HEK293 (cell line): ENCODE results near the gene DENND4B.

ENCODE experiments used
- GLIS2 ChIP-seq: fragments of 450-650 bp; formaldehyde crosslinking; IDR thresholded peaks from 2 replicates; pipeline ENCODE4 v1.5.1; 2016; ENCODE audit warnings: missing biosample characterization, missing genetic modification characterization
- KLF10 ChIP-seq: fragments of 450-650 bp; IDR thresholded peaks from 2 replicates; pipeline ENCODE4 v1.5.1; 2018; ENCODE audit warnings: missing biosample characterization, mild to moderate bottlenecking, missing genetic modification characterization
- KLF16 ChIP-seq: fragments of 450-650 bp; formaldehyde crosslinking; IDR thresholded peaks from 2 replicates; pipeline ENCODE4 v1.5.1; 2017; ENCODE audit warnings: missing biosample characterization, missing genetic modification characterization
- KLF8 ChIP-seq: fragments of 450-650 bp; formaldehyde crosslinking; IDR thresholded peaks from 2 replicates; pipeline ENCODE4 v1.5.1; 2016; ENCODE audit warnings: missing biosample characterization, missing genetic modification characterization
- MZF1 ChIP-seq: fragments of 450-650 bp; formaldehyde crosslinking; IDR thresholded peaks from 2 replicates; pipeline ENCODE4 v1.5.1; 2017; ENCODE audit warnings: missing biosample characterization, missing genetic modification characterization, borderline replicate concordance
- TCF7L2 ChIP-seq: IDR thresholded peaks from 2 replicates; pipeline ENCODE4 v1.6.1; 2011; ENCODE audit warnings: low read depth, mild to moderate bottlenecking, inconsistent platforms, low read length, moderate library complexity, borderline replicate concordance
- ZNF112 ChIP-seq: fragments of 450-650 bp; formaldehyde crosslinking; IDR thresholded peaks from 2 replicates; pipeline ENCODE4 v1.5.0; 2017; ENCODE audit warnings: missing biosample characterization, missing genetic modification characterization
- ZNF121 ChIP-seq: fragments of 450-650 bp; formaldehyde crosslinking; IDR thresholded peaks from 2 replicates; pipeline ENCODE4 v1.5.1; 2016; ENCODE audit warnings: missing biosample characterization, missing genetic modification characterization
- ZNF175 ChIP-seq: fragments of 450-650 bp; formaldehyde crosslinking; IDR thresholded peaks from 2 replicates; pipeline ENCODE4 v1.5.1; 2016; ENCODE audit warnings: missing biosample characterization, missing genetic modification characterization
- ZNF202 ChIP-seq: fragments of 450-650 bp; formaldehyde crosslinking; IDR thresholded peaks from 2 replicates; pipeline ENCODE4 v1.5.1; 2016; ENCODE audit warnings: missing biosample characterization, missing genetic modification characterization, borderline replicate concordance
- ZNF221 ChIP-seq: fragments of 450-650 bp; formaldehyde crosslinking; IDR thresholded peaks from 2 replicates; pipeline ENCODE4 v1.5.1; 2017; ENCODE audit warnings: missing biosample characterization, missing genetic modification characterization, borderline replicate concordance
- ZNF23 ChIP-seq: fragments of 450-650 bp; formaldehyde crosslinking; IDR thresholded peaks from 2 replicates; pipeline ENCODE4 v1.5.1; 2016; ENCODE audit warnings: missing biosample characterization, missing genetic modification characterization, borderline replicate concordance
- ZNF335 ChIP-seq: fragments of 450-650 bp; formaldehyde crosslinking; conservative IDR thresholded peaks from 2 replicates; pipeline ENCODE4 v1.5.1; 2016; ENCODE audit warnings: missing biosample characterization, missing genetic modification characterization
- ZNF426 ChIP-seq: fragments of 450-650 bp; formaldehyde crosslinking; IDR thresholded peaks from 2 replicates; pipeline ENCODE4 v1.5.1; 2017; ENCODE audit warnings: missing biosample characterization, missing genetic modification characterization, mild to moderate bottlenecking, inconsistent platforms, moderate library complexity
- ZNF501 ChIP-seq: fragments of 450-650 bp; formaldehyde crosslinking; IDR thresholded peaks from 2 replicates; pipeline ENCODE4 v1.5.1; 2016; ENCODE audit warnings: missing biosample characterization, missing genetic modification characterization
- ZNF664 ChIP-seq: fragments of 450-650 bp; formaldehyde crosslinking; IDR thresholded peaks from 2 replicates; pipeline ENCODE4 v1.5.1; 2016; ENCODE audit warnings: missing biosample characterization, missing genetic modification characterization
- ZNF747 ChIP-seq: fragments of 450-650 bp; formaldehyde crosslinking; IDR thresholded peaks from 2 replicates; pipeline ENCODE4 v1.5.1; 2016; ENCODE audit warnings: missing biosample characterization, missing genetic modification characterization
- TF ChIP-seq, protein P1 (sequence below): fragments of 450-650 bp; formaldehyde crosslinking; IDR thresholded peaks from 2 replicates; pipeline ENCODE4 v1.5.1; 2016; ENCODE audit warnings: missing biosample characterization, missing genetic modification characterization
- TF ChIP-seq, protein P2 (sequence below): fragments of 450-650 bp; formaldehyde crosslinking; IDR thresholded peaks from 2 replicates; pipeline ENCODE4 v1.5.1; 2016; ENCODE audit warnings: missing biosample characterization, missing genetic modification characterization, borderline replicate concordance
- TF ChIP-seq, protein P3 (sequence below): fragments of 450-650 bp; formaldehyde crosslinking; IDR thresholded peaks from 2 replicates; pipeline ENCODE4 v1.5.1; 2017; ENCODE audit warnings: missing biosample characterization, missing genetic modification characterization
- TF ChIP-seq, protein P4 (sequence below): fragments of 450-650 bp; formaldehyde crosslinking; IDR thresholded peaks from 2 replicates; pipeline ENCODE4 v1.5.1; 2016; ENCODE audit warnings: missing biosample characterization, missing genetic modification characterization
- TF ChIP-seq, protein P5 (sequence below): fragments of 450-650 bp; formaldehyde crosslinking; IDR thresholded peaks from 2 replicates; pipeline ENCODE4 v1.5.1; 2017; ENCODE audit warnings: missing biosample characterization, mild to moderate bottlenecking, missing genetic modification characterization, moderate library complexity
- TF ChIP-seq, protein P6 (sequence below): fragments of 450-650 bp; formaldehyde crosslinking; optimal IDR thresholded peaks from 2 replicates; pipeline ENCODE3; 2016; ENCODE audit warnings: missing biosample characterization, mild to moderate bottlenecking, missing genetic modification characterization

DENND4B gene

DNA sequence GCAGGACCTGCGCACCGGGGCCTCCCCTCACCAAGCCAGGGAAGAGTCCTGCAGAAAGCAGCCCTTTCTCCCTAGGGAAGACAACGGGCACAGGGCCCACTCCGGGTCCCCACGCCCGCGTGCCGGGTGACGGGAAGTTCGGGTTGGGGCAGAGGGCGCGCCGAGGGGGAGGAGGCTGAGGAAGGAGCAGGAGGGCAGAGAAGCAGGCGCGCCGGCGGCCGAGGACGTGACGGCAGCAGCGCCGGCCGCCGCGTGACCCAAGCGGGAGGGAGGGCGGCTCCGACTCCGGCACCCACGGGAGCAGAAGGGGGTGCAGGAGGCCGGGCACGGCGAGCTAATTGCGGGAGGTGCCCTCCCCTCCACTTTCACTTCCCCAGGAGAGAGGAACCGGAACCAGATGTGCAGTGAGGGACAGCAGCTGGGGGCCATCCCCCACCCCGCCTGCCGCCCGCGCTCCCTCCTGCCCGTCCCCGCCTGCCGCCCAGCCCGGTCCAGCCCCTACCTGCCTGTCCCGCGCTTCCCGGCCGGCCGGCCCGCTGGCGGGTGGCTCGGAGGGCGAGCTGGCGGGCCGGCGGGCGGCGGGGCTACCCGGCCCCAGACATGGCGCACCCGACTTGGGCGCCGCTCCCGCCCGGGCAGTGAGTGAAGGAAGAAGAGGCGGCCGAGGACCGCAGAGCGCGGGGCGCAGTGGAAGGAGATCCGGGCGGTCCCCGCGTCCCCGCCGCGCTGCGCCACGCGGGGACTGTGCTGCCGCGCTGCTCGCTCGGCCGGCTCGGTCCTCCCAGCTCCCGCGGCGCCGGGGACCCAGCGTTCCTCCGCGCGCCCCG, 510 bp downstream of the DENND4B start (continued):
- TF ChIP-seq, protein P1, sequence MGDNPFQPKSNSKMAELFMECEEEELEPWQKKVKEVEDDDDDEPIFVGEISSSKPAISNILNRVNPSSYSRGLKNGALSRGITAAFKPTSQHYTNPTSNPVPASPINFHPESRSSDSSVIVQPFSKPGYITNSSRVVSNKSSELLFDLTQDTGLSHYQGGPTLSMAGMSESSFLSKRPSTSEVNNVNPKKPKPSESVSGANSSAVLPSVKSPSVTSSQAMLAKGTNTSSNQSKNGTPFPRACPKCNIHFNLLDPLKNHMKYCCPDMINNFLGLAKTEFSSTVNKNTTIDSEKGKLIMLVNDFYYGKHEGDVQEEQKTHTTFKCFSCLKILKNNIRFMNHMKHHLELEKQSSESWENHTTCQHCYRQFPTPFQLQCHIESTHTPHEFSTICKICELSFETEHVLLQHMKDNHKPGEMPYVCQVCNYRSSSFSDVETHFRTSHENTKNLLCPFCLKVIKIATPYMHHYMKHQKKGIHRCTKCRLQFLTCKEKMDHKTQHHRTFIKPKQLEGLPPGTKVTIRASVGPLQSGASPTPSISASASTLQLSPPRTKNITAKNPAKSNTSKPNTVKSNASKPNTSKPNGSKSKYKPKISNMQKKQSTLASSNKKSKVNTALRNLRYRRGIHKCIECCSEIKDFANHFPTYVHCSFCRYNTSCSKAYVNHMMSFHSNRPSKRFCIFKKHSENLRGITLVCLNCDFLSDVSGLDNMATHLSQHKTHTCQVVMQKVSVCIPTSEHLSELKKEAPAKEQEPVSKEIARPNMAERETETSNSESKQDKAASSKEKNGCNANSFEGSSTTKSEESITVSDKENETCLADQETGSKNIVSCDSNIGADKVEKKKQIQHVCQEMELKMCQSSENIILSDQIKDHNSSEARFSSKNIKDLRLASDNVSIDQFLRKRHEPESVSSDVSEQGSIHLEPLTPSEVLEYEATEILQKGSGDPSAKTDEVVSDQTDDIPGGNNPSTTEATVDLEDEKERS (tag by site-specific recombination) = no peak
- TF ChIP-seq ZNF747 = no peak
- TF ChIP-seq ZNF501 = 0 out of 2 replicates have a peak, but pooled peaks have one; percentile 70
- no peak for TF ChIP-seq ZNF121
- TF ChIP-seq, protein P2, sequence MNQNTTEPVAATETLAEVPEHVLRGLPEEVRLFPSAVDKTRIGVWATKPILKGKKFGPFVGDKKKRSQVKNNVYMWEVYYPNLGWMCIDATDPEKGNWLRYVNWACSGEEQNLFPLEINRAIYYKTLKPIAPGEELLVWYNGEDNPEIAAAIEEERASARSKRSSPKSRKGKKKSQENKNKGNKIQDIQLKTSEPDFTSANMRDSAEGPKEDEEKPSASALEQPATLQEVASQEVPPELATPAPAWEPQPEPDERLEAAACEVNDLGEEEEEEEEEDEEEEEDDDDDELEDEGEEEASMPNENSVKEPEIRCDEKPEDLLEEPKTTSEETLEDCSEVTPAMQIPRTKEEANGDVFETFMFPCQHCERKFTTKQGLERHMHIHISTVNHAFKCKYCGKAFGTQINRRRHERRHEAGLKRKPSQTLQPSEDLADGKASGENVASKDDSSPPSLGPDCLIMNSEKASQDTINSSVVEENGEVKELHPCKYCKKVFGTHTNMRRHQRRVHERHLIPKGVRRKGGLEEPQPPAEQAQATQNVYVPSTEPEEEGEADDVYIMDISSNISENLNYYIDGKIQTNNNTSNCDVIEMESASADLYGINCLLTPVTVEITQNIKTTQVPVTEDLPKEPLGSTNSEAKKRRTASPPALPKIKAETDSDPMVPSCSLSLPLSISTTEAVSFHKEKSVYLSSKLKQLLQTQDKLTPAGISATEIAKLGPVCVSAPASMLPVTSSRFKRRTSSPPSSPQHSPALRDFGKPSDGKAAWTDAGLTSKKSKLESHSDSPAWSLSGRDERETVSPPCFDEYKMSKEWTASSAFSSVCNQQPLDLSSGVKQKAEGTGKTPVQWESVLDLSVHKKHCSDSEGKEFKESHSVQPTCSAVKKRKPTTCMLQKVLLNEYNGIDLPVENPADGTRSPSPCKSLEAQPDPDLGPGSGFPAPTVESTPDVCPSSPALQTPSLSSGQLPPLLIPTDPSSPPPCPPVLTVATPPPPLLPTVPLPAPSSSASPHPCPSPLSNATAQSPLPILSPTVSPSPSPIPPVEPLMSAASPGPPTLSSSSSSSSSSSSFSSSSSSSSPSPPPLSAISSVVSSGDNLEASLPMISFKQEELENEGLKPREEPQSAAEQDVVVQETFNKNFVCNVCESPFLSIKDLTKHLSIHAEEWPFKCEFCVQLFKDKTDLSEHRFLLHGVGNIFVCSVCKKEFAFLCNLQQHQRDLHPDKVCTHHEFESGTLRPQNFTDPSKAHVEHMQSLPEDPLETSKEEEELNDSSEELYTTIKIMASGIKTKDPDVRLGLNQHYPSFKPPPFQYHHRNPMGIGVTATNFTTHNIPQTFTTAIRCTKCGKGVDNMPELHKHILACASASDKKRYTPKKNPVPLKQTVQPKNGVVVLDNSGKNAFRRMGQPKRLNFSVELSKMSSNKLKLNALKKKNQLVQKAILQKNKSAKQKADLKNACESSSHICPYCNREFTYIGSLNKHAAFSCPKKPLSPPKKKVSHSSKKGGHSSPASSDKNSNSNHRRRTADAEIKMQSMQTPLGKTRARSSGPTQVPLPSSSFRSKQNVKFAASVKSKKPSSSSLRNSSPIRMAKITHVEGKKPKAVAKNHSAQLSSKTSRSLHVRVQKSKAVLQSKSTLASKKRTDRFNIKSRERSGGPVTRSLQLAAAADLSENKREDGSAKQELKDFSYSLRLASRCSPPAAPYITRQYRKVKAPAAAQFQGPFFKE = no peak
- no peak for TF ChIP-seq ZNF664
- no peak for TF ChIP-seq ZNF426 (tag by site-specific recombination)
- TF ChIP-seq, protein P3, sequence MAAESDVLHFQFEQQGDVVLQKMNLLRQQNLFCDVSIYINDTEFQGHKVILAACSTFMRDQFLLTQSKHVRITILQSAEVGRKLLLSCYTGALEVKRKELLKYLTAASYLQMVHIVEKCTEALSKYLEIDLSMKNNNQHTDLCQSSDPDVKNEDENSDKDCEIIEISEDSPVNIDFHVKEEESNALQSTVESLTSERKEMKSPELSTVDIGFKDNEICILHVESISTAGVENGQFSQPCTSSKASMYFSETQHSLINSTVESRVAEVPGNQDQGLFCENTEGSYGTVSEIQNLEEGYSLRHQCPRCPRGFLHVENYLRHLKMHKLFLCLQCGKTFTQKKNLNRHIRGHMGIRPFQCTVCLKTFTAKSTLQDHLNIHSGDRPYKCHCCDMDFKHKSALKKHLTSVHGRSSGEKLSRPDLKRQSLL (tag by site-specific recombination) = no peak
- peak; percentile 98 for TF ChIP-seq GLIS2
- no peak for TF ChIP-seq ZNF112 (tag by site-specific recombination)
- TF ChIP-seq KLF8 (tag by site-specific recombination) = peak; percentile 19; the same call in 1 of the 2 replicates
- TF ChIP-seq, protein P4, sequence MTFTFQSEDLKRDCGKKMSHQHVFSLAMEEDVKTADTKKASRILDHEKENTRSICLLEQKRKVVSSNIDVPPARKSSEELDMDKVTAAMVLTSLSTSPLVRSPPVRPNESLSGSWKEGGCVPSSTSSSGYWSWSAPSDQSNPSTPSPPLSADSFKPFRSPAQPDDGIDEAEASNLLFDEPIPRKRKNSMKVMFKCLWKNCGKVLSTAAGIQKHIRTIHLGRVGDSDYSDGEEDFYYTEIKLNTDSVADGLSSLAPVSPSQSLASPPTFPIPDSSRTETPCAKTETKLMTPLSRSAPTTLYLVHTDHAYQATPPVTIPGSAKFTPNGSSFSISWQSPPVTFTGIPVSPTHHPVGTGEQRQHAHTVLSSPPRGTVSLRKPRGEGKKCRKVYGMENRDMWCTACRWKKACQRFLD = no peak
- no peak for TF ChIP-seq ZNF221
- TF ChIP-seq MZF1 (tag by site-specific recombination) = no peak
- TF ChIP-seq, protein P5, sequence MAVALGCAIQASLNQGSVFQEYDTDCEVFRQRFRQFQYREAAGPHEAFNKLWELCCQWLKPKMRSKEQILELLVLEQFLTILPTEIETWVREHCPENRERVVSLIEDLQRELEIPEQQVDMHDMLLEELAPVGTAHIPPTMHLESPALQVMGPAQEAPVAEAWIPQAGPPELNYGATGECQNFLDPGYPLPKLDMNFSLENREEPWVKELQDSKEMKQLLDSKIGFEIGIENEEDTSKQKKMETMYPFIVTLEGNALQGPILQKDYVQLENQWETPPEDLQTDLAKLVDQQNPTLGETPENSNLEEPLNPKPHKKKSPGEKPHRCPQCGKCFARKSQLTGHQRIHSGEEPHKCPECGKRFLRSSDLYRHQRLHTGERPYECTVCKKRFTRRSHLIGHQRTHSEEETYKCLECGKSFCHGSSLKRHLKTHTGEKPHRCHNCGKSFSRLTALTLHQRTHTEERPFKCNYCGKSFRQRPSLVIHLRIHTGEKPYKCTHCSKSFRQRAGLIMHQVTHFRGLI (tag by site-specific recombination) = no peak
- TF ChIP-seq KLF16 = peak; percentile 75
- TF ChIP-seq, protein P6, sequence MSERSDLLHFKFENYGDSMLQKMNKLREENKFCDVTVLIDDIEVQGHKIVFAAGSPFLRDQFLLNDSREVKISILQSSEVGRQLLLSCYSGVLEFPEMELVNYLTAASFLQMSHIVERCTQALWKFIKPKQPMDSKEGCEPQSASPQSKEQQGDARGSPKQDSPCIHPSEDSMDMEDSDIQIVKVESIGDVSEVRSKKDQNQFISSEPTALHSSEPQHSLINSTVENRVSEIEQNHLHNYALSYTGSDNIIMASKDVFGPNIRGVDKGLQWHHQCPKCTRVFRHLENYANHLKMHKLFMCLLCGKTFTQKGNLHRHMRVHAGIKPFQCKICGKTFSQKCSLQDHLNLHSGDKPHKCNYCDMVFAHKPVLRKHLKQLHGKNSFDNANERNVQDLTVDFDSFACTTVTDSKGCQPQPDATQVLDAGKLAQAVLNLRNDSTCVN (tag by site-specific recombination) = peak; percentile 98
- no peak for TF ChIP-seq ZNF175 (tag by site-specific recombination)
- peak; percentile 97 for TF ChIP-seq ZNF335 (tag by site-specific recombination)
- TF ChIP-seq KLF10 = no peak; the same call in 1 of the 2 replicates
- TF ChIP-seq ZNF202 = no peak
- no peak for TF ChIP-seq ZNF23
- no peak for TF ChIP-seq TCF7L2
